Measurements from ENCODE around the gene GPR157.

DNA sequence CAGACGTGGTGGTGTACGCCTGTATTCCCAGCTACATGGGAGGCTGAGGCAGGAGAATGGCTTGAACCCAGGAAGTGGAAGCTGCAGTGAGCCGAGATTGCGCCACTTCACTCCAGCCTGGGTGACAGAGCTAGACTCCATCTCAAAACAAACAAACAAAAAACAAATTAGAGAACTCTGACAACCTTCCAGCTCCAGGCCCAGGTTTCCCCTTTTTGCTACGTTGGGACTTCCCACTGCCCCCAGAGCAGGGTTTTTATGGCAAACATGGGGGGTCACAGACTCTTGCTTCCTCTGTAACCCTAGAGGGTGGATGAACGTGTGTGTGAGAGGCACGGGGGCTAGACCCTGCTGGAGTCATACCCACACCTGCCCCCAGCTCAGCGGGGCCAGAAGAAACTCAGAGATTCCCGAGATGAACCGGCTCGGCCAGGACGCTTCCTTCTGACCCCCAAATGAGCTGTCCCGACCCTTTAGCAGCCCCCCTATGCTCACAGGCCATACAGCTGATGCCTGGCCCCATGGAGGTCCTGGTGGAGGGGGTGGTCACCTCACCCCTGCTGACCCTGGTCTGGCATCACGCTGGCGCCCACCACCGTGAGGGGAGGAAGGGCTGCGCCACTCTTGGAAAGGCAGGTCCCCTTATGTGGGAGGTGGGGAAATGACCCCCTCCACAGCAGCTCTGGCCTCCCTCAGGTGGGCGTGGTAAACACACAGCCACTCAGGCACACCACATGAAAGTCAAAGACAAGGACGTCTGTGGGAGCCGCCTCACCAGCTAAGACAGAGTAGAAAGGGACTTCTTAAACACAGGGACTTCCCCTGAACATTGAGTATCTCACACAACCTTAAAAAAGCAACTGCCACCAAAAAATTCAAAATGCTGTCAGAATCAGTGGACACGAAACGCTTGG, 7.1 kb downstream of the GPR157 start:
- no peak for TF ChIP-seq TAF1 (IDR thresholded peaks at IDR 0.05; ENCODE audit: low read depth, low read length)
- no peak for TF ChIP-seq POLR2A (IDR thresholded peaks at IDR 0.05; ENCODE audit: low read depth, low read length)
